Muscle of arm (tissue), 12 donors: ENCODE data around the gene INPP5D. TPM values are rescaled to one million over a fixed set of nuclear protein-coding genes. Genes with fewer than 3 reads are reported as not detected.

Experiments used
- DNase-seq: peaks from one replicate; pipeline ENCODE4 v3.0.0-alpha.2; 2013
- polyA plus RNA-seq, 12 donors: library from polyadenylated mRNA; unstranded; fragments of 120-200 nt; gene quantifications; one replicate each; pipeline ENCODE4 v1.2.1, GENCODE V29; 2013; ENCODE audit not compliant: insufficient read length in 12 of 12

INPP5D gene
- polyA plus RNA-seq, 12 donors, result 5.0 to 26.1 (median 7.1) TPM; not detected in 1

- DNase-seq, result no peak
Measured at GRCh38 chr2:233072838-233073237, 12.7 kb downstream of the INPP5D start.

DNA sequence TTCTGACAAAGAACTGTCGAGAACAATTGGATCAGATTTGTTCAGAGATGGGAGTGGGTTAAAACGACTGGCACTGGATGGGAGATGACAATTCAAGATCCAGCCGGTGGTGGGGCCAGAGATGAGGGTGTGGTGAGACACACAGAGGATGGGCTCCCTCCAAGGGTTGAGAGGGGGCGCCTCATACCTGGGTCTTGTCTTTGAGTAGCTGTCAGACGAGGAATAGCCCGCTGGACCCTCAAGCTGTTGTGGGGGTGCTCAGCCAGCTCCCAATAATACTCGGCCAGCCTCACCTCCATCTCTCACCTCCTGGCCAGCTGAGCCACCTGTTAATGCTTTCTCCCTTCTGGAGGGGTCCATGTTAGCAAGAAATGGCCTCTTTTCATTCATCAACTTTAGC lies 14.0 kb downstream of the INPP5D start:
- DNase-seq, result no peak

GRCh38 chr2:233075141-233075965 lies 15.2 kb downstream of the INPP5D start:
- DNase-seq, result no peak

- no peak for DNase-seq
Measured at GRCh38 chr2:233075966-233076339, 15.8 kb downstream of the INPP5D start.

DNA sequence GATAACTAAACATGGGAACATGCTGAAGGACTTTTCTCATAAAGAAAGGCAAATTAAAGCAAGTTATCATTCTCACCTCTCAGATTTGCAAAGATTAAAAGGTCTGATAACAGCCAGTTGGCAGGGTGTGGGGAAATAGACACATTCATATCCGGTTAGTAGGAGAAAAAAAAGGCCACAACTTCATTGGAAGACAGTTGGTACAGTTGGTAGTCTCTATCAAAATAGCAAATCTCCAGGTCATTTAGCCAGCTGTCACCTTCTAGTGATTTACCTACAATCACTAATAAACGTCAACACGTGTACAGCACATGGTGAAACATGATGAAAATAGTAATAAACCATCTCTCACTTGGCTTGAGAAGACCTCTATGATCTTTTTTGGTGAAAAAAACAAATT lies 16.6 kb downstream of the INPP5D start:
- no peak for DNase-seq

- no peak for DNase-seq
Measured at GRCh38 chr2:233079473-233079877, 19.3 kb downstream of the INPP5D start.

DNA sequence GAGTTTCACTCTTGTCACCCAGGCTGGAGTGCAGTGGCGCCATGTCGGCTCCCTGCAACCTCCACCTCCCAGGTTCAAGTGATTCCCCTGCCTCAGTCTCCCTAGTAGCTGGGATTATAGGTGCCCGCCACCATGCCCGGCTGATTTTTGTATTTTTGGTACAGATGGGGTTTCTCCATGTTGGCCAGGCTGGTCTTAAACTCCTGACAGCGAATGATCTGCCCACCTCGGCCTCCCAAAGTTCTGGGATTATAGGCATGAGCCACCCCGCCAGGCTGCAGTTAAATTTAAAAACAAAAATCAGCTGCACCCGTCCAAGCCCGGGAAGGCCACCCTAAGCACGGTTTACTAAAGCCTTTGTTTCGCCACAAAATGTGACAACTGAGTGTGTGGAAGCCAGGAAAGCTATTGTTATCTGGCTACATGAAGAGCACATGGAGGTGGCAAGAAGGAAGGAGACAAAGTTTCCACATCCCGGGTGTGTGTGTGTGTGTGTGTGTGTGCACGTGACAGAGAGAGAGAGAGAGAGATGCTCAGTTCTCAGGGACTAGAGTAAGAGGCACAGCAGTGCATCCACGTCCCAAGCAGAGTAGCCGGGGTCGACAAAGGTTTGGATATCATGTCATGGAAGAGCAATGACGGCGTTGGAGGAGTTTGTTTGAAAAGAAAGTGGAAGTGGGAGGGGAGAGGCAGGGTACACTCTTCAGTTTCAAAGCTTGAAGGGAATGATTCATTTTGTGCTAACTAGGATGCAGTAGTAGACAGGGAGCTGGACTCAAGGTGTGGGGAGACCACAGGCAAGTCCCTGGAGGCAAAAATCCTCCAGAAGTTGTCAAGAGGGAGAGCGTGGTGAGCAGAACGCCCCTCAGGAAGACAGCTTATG lies 20.1 kb downstream of the INPP5D start:
- DNase-seq, result no peak

DNA sequence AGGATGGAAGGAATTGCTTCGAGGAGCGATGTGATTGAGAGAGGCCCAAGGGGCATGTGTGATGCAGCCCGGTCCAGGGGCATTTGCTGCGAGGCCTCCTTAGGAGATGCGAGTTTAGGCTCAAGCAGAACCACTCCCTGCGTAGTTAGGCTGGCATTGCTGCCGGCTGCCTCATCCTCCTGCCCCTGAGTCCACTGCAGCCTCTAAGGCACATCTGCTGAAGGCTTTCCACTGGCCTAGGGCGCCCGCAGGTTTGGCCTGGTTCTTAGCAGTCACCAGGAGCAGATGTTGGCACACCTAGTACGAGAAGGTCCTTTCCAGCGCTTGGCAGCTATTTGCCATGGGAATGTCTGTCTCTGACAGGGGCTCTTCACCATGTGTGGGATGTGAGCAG lies 20.7 kb downstream of the INPP5D start:
- DNase-seq, result no peak

DNA sequence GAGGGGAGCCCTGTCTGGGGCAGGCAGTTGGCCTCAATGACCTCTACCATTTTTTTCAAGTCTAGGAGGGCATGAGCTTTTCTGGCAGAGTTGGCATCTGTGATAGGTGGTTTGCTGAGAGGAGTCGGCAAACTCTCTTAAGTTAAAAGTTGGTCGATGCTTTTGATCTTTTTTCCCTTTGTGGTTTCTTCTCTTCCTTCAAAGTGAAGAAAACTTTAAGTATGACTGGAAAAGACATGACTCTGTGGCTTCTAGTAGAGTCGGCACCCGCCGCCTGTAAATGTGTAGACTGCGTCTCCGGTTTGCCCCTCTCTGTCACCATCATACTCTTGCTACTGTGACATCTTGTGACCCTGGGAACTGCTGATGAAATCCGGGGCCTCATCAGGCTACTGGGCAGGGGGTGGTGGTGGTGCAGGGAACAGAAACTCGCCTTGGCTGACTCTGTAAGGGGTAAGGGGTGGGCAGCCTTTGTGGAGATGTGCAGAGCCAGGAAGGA lies 21.1 kb downstream of the INPP5D start:
- DNase-seq, result no peak

DNA sequence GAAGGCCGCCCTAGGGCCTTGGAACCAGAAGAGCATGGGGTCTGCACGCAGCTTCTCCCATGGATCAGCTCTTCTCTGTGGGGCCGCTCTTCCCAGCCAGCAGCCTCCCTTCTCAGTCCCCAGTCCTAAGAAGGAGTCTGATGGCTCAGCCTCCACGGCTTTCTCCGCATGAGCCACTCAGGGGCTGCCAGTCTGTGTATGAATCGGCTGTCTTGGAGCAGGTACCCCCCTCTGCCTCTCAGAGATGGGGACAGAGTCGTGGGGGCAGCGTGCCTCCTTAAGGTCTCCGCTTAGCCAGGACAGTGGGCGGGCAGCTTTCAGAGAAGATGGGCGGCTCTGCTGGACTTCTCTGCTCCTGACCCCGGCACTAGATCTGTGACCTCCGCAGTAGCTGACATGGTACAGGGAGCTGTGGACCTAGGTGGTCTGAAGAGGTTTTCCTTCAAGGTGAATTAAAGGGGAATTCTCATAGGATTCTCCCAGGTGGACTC lies 21.6 kb downstream of the INPP5D start:
- DNase-seq, result no peak

- DNase-seq, result no peak
Measured at GRCh38 chr2:233082222-233082930, 22.2 kb downstream of the INPP5D start.

DNA sequence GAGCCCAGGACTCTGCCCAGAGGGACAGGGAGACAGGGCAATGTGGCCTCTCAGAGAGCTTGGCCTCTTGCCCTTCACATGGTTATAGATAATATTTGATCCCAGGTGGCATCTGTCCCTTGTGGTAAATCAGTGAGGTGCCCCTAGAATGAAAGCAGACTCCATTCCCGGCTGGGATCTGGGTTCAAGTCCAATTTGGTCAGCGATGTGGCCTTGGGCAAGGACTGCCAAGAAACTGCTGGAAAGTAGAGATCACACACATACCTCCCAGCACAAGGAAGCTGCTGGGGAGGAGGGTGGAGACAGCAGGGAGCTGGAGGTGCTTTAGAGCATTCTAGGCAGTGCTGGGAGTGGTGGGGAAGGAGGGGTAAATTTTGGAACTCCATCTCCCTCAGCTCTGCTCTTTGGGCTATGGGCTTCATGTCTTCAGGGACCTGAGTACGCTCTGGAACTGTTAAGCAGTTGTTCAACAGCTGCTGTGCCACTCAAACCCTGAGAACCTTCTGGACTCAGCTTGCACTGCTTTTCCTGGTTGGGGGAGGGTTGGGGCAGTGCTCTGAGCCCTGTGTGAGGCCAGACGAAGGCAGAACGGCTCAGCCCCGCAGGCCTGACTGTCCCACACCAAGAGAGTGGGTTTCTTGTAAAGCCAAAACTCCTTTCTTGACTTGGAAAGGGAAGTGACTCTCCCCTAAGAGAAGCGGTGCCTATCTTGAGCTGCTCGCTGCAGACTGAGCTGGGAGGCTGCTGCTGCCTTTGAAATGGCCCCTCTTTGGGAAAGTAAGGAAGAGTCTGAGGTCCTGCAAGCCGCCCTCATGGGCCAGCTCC lies 23.0 kb downstream of the INPP5D start:
- no peak for DNase-seq

GRCh38 chr2:233083782-233084181 lies 23.6 kb downstream of the INPP5D start:
- no peak for DNase-seq

DNA sequence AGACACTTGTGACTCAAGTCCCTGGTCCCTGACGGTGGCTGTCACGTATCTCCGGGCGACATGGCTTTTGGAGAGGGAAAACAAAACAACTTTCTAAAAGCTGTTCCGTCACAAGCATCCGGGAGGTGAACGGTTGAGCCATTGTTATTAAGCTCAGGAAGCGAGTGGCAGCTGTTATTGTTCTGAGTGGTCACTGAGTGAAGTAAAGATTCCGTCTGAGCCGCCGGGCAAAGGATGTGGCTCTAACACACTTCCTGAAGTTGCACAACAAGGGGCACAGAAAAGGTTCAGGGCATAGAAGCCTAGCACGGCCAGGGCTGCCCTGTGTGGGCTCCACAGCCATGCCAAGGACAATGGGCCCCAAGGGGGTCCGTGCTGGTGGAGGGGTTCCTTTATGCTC lies 24.3 kb downstream of the INPP5D start:
- no peak for DNase-seq

GRCh38 chr2:233085037-233085838 lies 25.1 kb downstream of the INPP5D start:
- no peak for DNase-seq

DNA sequence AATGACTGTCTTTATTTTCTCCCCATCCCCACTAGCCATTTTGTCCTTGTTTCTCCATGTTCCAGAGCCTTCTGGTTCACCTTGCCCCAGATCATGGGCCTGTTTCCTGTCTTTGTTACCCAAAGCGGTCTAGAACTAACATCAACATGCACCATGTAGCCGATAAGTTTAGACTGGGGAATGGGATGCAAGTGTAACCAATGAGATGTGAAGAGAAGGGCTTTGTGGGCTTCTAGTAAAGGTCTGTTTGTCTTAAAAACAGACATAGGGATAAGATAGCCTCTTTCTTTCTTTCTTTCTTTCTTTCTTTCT lies 25.7 kb downstream of the INPP5D start:
- no peak for DNase-seq

DNA sequence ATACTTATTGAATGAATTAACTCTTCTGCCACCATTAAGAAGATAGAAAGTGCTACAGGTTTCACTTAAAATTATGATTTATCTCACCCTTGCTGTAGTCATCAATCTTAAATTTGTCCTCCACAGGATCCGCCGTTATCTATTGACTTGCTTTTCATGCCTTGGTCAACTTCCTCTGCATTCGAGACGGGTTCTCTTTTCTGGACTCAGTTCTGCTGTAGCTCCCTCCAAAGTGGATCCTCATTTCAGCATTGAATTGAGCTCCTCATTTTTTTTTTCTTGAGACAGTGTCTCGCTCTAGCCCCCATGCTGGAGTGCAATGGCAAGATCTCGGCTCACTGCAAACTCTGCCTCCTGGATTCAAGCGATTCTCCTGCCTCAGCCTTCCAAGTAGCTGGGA lies 27.6 kb downstream of the INPP5D start:
- no peak for DNase-seq

DNA sequence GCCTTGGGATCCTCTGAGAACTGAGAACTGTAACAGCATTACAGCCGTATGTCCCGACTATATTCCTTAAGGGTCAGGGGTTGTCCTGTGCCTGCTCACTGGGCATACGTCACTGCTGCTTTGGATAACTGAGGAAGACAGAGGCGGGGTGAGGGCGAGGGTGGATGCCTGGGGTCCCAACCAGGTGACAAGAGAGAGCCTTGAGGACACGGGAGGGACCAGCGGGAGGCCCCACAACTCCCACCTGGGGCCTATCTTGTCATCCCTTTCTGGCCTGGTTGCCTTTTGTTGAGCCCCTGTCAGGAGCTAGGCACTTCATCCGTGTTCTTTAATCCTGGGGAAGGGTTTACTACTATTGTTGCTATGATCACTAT lies 28.8 kb downstream of the INPP5D start:
- no peak for DNase-seq

DNA sequence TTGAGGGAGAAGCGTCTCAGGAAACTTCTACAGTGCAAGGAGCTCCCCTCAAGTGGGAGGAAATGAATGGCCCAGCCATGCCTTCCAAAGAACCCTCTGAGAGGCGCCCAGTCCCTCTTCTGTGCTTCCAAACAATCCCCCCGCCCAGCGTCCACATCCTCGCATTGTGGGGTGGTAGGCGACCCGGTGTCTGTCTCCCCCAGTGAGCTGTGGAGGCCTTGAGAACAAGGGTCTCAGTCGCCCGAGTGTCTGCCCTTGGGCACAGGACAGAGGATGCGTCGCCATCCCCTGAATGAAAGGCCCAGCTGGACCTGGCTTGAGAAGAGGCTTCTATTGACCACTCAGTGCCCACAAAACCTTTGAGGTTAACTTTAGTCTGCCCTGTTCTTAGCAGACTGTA lies 29.7 kb downstream of the INPP5D start:
- no peak for DNase-seq

GRCh38 chr2:233090879-233091278 lies 30.7 kb downstream of the INPP5D start:
- no peak for DNase-seq
